ENCODE data around the gene TMA7B. TPM values are rescaled to one million over a fixed set of nuclear protein-coding genes. Genes with fewer than 3 reads are reported as not detected.
"Not testable (repeated sequence)": the region's sequence is repeated elsewhere in the genome, so short reads cannot be mapped to it uniquely, and the experiment has no call there.

The TMA7B gene
- total RNA-seq, 2 experiments from 2014 or later, result 8.6 to 8.7 TPM

DNA sequence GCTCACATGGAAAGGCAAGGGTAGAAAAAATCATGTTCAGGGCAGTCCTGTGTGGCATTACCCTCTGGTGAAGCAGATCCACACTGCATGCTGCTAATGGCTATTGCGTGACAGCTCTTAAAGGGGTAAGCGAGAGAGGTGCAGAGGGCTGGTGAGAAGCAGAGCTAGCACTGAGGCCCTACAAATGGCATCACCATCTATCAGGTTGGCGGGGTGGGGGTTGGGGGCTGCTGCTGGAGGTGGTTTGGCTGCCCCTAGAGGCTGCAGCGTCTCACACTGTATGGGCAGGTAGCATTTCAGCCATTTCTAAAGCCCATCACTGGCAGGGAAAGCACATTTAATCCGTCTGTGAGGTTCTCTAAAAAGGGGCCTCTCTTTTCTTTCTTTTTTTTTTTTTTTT, 16.9 kb upstream of the TMA7B start:
- H3K27ac Mint-ChIP-seq, result peak overlapping the region; percentile 88
- DNase-seq, result peak; percentile 71
- peaks cover 77% of the 10 kb centered on the region for H3K36me3 Mint-ChIP-seq (ENCODE audit: low read depth)
- peaks cover 95% of the 10 kb centered on the region for H3K4me1 Mint-ChIP-seq (ENCODE audit: low read depth)
- H3K9me3 Mint-ChIP-seq (ENCODE audit: insufficient read depth), result no peaks in the 10 kb centered on the region
- H3K4me3 Mint-ChIP-seq, result peak overlapping the region; percentile 68
- ChIA-PET CTCF (interaction anchor here (0.9 to 7.2 kb wide), 23 partner anchors 9 to 409 kb away, joined by 3 to 79 read pairs (median 6); no protein-coding TSS in a partner anchor), POLR2A (interaction anchor here (0.6 to 2.7 kb wide), 10 partner anchors 9 to 423 kb away, joined by 3 to 12 read pairs (median 4); partner anchors contain the start of genes ATF4 and TMA7B)
- peak; percentile 35 for ATAC-seq
- H3K27me3 Mint-ChIP-seq (ENCODE audit: low read depth), result no peaks in the 10 kb centered on the region

DNA sequence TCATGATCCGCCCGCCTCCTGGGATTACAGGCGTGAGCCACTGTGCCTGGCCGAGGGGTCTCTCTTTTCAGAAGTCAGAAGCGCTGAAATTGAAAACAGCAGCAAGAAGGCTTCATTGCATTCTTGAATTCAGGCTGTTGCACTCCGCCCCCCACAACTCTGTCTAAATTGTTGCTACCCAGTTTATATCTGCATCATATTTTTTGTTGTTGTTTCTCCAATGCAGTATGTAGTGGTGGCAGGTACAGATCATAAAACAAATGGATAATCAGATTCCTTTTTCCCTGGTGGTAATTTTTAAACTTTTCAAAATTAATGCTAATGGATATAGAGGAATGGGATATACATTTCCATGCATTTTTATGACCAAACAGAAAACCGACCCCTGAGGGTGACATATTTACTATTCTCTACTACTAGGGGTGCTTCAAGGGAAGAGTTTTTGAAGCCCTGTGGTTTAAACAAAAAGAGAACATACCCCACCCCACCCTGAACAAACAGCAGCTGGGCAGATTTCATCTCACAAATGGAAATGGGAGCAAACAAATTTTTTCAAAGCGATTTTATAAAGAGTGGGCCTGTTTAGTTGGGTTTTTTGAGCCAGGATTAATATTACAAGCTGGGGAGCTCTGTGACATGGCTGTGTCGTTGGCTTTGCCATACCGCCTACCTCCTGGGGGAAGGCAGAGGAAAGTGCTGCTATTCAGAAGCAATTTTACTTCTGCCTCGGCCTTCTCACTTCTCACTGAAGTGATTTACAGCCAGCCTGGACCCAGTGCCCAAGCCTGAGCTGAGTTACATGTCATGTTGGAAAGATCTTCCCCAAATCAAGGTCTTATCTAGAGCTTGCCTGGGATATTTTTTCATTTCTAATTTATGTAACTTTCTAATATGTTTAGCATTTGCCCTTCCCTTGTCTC, 16.0 kb upstream of the TMA7B start:
- Mint-ChIP-seq H3K9me3 (ENCODE audit: insufficient read depth) (no peaks in the 10 kb centered on the region), H3K4me1 (ENCODE audit: low read depth) (peaks cover 95% of the 10 kb centered on the region), H3K27ac (peak overlapping the region; percentile 88), H3K36me3 (ENCODE audit: low read depth) (peaks cover 78% of the 10 kb centered on the region), H3K27me3 (ENCODE audit: low read depth) (no peaks in the 10 kb centered on the region), H3K4me3 (peak overlapping the region; percentile 62)
- ChIA-PET POLR2A (interaction anchor here (0.8 to 2.7 kb wide), 4 partner anchors 8 to 33 kb away, joined by 3 to 12 read pairs (median 6); partner anchors contain the start of gene TMA7B), CTCF (interaction anchor here (0.7 to 7.2 kb wide), 15 partner anchors 8 to 410 kb away, joined by 3 to 79 read pairs (median 7); no protein-coding TSS in a partner anchor)
- ATAC-seq (no peak), DNase-seq (no peak)

DNA sequence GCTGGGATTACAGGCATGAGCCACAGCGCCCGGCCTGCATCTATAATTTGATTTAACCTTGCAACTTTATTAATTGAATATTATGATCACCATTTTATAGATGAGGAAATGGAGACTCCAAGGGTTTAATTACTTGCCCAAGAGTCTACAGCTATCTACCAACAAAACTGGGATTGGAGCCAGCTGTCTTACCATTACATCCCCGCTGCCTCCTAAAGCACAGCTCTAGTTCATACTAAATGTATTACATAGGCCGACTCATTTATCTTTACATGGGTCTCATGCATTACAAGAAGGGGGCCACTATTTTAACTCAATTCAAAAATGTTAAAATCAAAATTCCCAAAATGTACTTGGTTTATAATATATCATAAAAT, 14.1 kb upstream of the TMA7B start:
- H3K36me3 Mint-ChIP-seq (ENCODE audit: low read depth), result peaks cover 82% of the 10 kb centered on the region
- peaks cover 98% of the 10 kb centered on the region for H3K4me1 Mint-ChIP-seq (ENCODE audit: low read depth)
- POLR2A ChIA-PET, result interaction anchor here (0.6 to 0.9 kb wide), 2 partner anchors 20 to 261 kb away, joined by 3 read pairs; no protein-coding TSS in a partner anchor
- H3K4me3 Mint-ChIP-seq, result no peak overlapping the region
- H3K9me3 Mint-ChIP-seq (ENCODE audit: insufficient read depth), result no peaks in the 10 kb centered on the region
- ATAC-seq, result no peak
- H3K27ac Mint-ChIP-seq, result no peak overlapping the region
- CTCF ChIA-PET, result interaction anchor here (0.9 to 7.2 kb wide), 8 partner anchors 11 to 409 kb away, joined by 3 to 79 read pairs (median 4); no protein-coding TSS in a partner anchor
- DNase-seq, result no peak
- no peaks in the 10 kb centered on the region for H3K27me3 Mint-ChIP-seq (ENCODE audit: low read depth)

DNA sequence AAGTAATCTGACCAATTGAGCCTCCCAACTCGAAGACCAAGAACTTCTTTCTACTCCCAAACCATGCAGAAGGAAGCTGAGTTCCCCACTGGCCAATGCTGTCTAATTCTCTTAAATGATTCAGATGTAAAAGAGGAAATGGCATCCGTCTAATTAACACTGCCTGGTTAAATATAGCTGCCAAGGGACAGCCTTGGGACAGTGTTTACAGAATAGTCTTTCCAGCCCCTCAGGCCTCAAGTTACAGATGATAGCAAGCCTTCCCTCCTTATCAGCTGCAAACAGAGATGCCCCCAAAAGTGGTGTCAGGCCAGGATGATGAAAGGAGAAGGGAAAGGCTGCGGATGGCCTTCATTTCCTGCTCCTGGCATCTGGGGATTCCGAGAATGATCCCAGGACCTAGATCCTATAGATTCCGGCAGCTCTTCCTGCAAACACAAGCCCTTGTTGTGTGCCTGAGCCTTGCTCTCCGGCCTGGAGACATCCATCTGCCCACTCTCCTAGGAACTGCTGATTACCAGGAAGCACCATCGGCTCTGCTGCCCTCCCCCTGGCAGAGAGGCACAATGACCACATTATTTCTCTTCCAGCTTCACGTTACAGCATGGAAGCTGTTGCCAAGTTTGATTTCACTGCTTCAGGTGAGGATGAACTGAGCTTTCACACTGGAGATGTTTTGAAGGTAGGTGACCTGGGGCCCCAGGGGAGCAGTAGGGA, 13.5 kb upstream of the TMA7B start:
- Mint-ChIP-seq H3K4me3 (no peak overlapping the region), H3K36me3 (ENCODE audit: low read depth) (peaks cover 84% of the 10 kb centered on the region), H3K27ac (peak overlapping the region; percentile 58), H3K27me3 (ENCODE audit: low read depth) (no peaks in the 10 kb centered on the region), H3K4me1 (ENCODE audit: low read depth) (peaks cover 98% of the 10 kb centered on the region), H3K9me3 (ENCODE audit: insufficient read depth) (no peaks in the 10 kb centered on the region)
- ChIA-PET POLR2A (interaction anchor here (0.5 to 0.9 kb wide), 3 partner anchors 21 to 261 kb away, joined by 3 read pairs; no protein-coding TSS in a partner anchor), CTCF (interaction anchor here (1.2 to 7.2 kb wide), 6 partner anchors 11 to 78 kb away, joined by 3 to 79 read pairs (median 4); no protein-coding TSS in a partner anchor)
- ATAC-seq (no peak), DNase-seq (no peak)

DNA sequence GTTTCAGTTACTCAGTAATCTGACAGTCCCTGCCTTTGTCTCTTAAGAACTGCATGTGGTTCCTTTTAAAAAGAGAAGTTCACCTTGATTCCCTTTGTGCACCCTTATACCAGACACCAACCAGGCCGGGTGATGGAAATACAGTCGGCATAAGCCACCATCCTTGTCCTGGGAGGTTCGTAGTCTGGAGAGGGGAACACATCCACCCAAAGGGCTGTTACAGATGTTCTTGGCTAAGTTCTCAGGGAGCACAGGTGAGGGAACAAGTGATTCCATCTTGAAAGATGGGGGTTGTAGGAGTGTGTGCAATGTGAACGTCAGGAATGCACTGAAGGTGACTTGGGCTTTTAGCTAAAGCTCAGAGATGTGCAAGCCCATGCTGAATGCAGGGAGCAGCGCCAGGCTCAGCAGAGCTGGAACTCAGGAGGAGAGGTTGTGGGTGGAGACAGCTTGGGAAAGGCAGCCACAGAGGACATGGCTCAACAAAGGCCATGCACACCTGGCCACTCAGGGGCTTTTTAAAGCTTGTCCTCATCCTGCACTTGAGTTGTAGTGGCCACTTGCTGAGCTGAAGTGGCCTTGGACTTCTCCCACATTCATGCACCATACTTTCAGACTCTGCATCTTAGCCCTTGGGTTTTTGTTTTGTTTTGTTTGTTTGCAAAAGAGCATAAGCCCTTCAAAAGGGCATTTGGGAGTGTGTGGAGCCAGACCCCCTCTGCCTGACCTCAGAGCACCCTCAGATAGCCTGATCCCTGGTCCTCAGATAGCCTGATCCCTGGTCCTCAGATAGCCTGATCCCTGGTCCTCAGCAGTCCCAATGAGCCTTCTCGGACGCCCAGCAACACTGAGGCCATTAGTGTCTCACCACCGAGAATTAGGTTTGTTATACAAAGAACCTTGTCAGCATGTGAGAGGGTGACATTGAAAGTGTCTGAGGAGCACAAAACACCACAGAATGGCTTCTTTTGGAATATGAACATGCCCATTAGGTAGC, 12.7 kb upstream of the TMA7B start:
- Mint-ChIP-seq H3K9me3 (ENCODE audit: insufficient read depth) (no peaks in the 10 kb centered on the region), H3K4me1 (ENCODE audit: low read depth) (peaks cover 98% of the 10 kb centered on the region), H3K27me3 (ENCODE audit: low read depth) (no peaks in the 10 kb centered on the region), H3K4me3 (no peak overlapping the region), H3K27ac (peak overlapping the region; percentile 58), H3K36me3 (ENCODE audit: low read depth) (peaks cover 86% of the 10 kb centered on the region)
- ATAC-seq (no peak), DNase-seq (no peak)
- CTCF ChIA-PET, result interaction anchor here (1.2 to 7.2 kb wide), 6 partner anchors 10 to 77 kb away, joined by 3 to 79 read pairs (median 4); no protein-coding TSS in a partner anchor
- POLR2A ChIA-PET, result interaction anchor here (0.5 to 1.0 kb wide), 2 partner anchors 23 to 232 kb away, joined by 3 to 6 read pairs; no protein-coding TSS in a partner anchor

DNA sequence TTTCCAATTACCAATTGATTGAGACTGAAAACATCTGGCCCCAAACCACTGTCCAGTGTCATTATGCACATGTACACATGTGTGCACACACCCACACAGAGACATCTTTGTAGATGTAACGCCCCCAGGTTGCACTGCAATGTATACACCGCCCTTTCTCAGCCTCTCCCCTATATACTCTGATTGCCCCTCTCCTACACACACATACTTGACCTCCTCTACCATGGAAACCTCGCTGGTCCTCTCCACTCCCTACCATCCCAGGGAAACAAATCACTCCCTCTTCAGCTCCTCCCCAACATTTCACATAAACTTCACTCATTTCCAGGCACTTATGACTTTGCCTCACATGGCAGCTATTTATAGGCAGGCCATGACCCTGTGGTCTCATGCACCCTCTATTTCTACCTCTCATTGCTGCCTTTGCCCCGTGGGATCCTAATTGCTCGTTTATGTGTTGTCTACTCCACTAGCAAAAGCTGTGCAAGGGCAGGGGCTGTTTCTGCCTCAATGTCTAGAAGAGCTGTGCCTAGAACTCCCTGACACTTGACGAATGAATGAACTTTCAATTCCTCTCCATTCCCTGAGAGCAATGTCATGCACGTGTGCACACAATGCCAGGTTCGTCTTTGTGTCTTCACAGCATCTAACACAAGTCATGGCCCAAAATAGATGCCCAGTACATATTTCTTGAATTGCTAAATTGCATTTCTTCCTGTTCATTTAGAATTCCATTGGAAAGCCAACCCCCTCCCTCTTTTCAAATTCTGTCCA, 10.0 kb upstream of the TMA7B start:
- Mint-ChIP-seq H3K4me1 (ENCODE audit: low read depth) (peaks cover 98% of the 10 kb centered on the region), H3K27ac (peak overlapping the region; percentile 76)
- CTCF ChIA-PET, result interaction anchor here (0.8 to 5.0 kb wide), 10 partner anchors 7 to 456 kb away, joined by 3 to 41 read pairs (median 8); partner anchors contain the start of gene TMA7B

DNA sequence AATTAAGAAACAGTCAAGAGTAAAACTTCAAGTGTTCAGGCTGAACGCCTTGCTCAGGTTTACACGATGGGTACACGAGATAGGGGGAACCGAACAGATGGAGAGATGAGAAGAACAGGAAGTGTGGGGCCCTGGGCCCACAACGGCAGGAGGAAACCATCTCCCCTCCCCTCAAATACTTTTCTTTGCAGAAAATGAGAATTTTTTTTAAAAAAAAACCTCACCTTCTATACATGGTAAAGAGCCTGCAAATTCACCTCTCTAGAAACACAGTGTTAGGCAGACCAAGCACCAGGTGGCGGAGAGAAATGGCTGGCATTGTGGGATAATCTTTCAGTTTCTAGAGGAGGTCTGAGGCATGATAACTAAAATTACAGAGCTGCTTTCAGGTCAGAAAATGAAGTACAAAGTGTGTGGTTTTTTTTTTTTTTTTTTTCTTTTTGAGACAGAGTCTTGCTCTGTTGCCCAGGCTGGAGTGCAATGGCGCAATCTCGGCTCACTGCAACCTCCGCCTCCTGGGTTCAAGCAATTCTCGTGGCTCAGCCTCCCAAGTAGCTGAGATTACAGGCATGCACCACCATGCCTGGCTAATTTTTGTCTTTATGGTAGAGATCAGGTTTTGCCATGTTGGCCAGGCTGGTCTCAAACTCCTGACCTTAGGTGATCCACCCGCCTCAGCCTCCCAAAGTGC, 8.4 kb upstream of the TMA7B start:
- Mint-ChIP-seq H3K4me1 (ENCODE audit: low read depth) (peaks cover 100% of the 10 kb centered on the region), H3K36me3 (ENCODE audit: low read depth) (peaks cover 94% of the 10 kb centered on the region), H3K27ac (peak overlapping the region; percentile 76), H3K4me3 (peak overlapping the region; percentile 37)
- H3K27me3 Mint-ChIP-seq (ENCODE audit: low read depth); H3K9me3 Mint-ChIP-seq (ENCODE audit: insufficient read depth): not testable (repeated sequence)
- peak; percentile 57 for DNase-seq
- ChIA-PET POLR2A (interaction anchor here (0.7 to 2.4 kb wide), 7 partner anchors 9 to 429 kb away, joined by 3 to 12 read pairs (median 4); no protein-coding TSS in a partner anchor), CTCF (interaction anchor here (1.0 to 5.0 kb wide), 11 partner anchors 9 to 458 kb away, joined by 3 to 41 read pairs (median 4); no protein-coding TSS in a partner anchor)
- ATAC-seq, result peak; percentile 70

More for the DNA sequence above, 10.0 kb upstream of the TMA7B start:
- H3K27me3 Mint-ChIP-seq (ENCODE audit: low read depth), result no peaks in the 10 kb centered on the region
- ATAC-seq, result no peak
- H3K9me3 Mint-ChIP-seq (ENCODE audit: insufficient read depth), result no peaks in the 10 kb centered on the region
- H3K36me3 Mint-ChIP-seq (ENCODE audit: low read depth), result peaks cover 88% of the 10 kb centered on the region
- no peak overlapping the region for H3K4me3 Mint-ChIP-seq
- DNase-seq, result no peak
- POLR2A ChIA-PET, result interaction anchor here (0.9 to 1.9 kb wide), 2 partner anchors 25 to 49 kb away, joined by 3 to 4 read pairs; partner anchors contain the start of gene GRAP2

DNA sequence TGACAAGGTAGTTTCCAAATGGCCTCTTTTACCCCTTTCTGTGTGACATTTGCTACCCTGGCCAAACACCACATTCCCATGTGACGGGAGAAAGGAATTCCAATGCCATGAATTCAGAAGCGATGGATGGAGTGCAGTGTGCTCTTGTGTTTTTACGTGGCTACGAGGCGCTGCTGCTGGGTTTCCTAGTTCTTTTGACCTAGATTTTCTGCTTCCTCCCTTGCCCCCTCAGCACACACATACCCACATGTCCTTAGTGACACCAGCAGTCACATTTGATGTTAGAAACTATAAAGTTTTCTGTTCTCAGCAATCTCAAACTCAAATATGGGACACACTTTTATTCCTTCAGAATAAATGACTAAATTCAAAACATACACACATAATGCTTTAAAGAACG, 7.8 kb upstream of the TMA7B start:
- no peak for ATAC-seq
- CTCF ChIA-PET, result interaction anchor here (0.8 to 5.0 kb wide), 10 partner anchors 9 to 458 kb away, joined by 3 to 41 read pairs (median 4); partner anchors contain the start of gene TNRC6B
- Mint-ChIP-seq H3K27me3 (ENCODE audit: low read depth) (no peaks in the 10 kb centered on the region), H3K4me1 (ENCODE audit: low read depth) (peaks cover 100% of the 10 kb centered on the region), H3K36me3 (ENCODE audit: low read depth) (peaks cover 94% of the 10 kb centered on the region), H3K27ac (peak overlapping the region; percentile 76), H3K9me3 (ENCODE audit: insufficient read depth) (no peaks in the 10 kb centered on the region), H3K4me3 (peak overlapping the region; percentile 37)
- DNase-seq, result no peak
- POLR2A ChIA-PET, result interaction anchor here (0.7 to 2.4 kb wide), 6 partner anchors 10 to 429 kb away, joined by 3 to 12 read pairs (median 4); no protein-coding TSS in a partner anchor

DNA sequence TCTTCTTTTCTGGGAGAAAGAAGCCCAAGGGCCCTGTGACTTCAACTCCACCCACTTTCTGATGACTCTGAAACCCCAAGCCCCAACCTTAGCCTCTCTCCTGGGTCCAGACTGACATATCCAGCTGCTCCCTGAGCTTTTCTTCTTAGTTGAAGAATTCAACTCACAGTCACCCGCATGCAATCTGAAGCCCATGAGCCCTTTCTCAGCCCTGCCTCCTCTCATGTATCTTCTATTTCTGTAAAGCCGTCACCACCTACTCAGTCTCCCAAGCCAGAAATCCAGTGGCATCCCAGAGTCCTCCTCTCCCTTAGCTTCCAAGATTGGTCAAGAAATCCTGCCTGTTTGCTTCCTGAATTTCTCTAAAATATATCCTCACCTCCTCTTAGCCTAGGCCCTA, 7.1 kb upstream of the TMA7B start:
- ChIA-PET CTCF (interaction anchor here (0.8 to 5.0 kb wide), 5 partner anchors 10 to 224 kb away, joined by 3 to 41 read pairs (median 4); partner anchors contain the start of gene TNRC6B), POLR2A (interaction anchor here (1.5 to 2.4 kb wide), 2 partner anchors 9 to 11 kb away, joined by 4 to 12 read pairs; no protein-coding TSS in a partner anchor)
- DNase-seq (no peak), ATAC-seq (no peak)
- Mint-ChIP-seq H3K27ac (peak overlapping the region; percentile 76), H3K36me3 (ENCODE audit: low read depth) (peaks cover 95% of the 10 kb centered on the region), H3K4me1 (ENCODE audit: low read depth) (peaks cover 98% of the 10 kb centered on the region), H3K9me3 (ENCODE audit: insufficient read depth) (no peaks in the 10 kb centered on the region), H3K27me3 (ENCODE audit: low read depth) (no peaks in the 10 kb centered on the region), H3K4me3 (peak overlapping the region; percentile 10)

Data from activated CD8-positive, alpha-beta T cell treated with anti-CD3 and anti-CD28 coated beads, Interleukin-2, amount 10 ng/mL, durations not matched to agents 7 days and 5 days (primary cell).